Right ventricle myocardium inferior (tissue), 1 donor: ENCODE measurements around the gene CTIF. TPM values are rescaled to one million over a fixed set of nuclear protein-coding genes. Genes with fewer than 3 reads are reported as not detected.

ENCODE experiments used
- ATAC-seq: fragments of 200-7000 bp; cut with Tn5 transposase; one replicate; pipeline ENCODE4 v1.9.1; 2020; ENCODE audit warnings: mild to moderate bottlenecking, moderate library complexity
- DNase-seq: peaks from one replicate; pipeline ENCODE4 v3.0.0; 2021; ENCODE audit errors: missing footprints
- intact Hi-C: fragments of 100-400 bp; cut with DNase I; formaldehyde crosslinking; loops from one replicate; pipeline ENCODE4 v1.11.0; 2022
- total RNA-seq: library from RNA; stranded (reverse); fragmentation: NEBNext Ultra II Directional; extraction: Animal tissue kit (Norgen Biotek cat#: 25700); gene quantifications from one replicate; pipeline ENCODE4 v1.2.1, GENCODE V29; 2021
- donor health status: DM: no; HTN: yes; CAD: no; lungs with severe emphysema.

The CTIF gene
- total RNA-seq, 1 donor from 2014 or later = 74.0 TPM

- intact Hi-C loops = no loop called here
- no peak for DNase-seq
- no peak for ATAC-seq
Measured at GRCh38 chr18:48569139-48569914, 30.5 kb downstream of the CTIF start.

GRCh38 chr18:48569915-48570264 lies 31.1 kb downstream of the CTIF start:
- ATAC-seq = no peak
- intact Hi-C loops = no loop called here
- DNase-seq = no peak

GRCh38 chr18:48570313-48570712 lies 31.5 kb downstream of the CTIF start:
- DNase-seq (no peak), ATAC-seq (no peak)
- intact Hi-C loops = no loop called here

- intact Hi-C loops = no loop called here
- DNase-seq (no peak), ATAC-seq (no peak)
Measured at GRCh38 chr18:48571639-48572384, 33.0 kb downstream of the CTIF start.

GRCh38 chr18:48572402-48573126 lies 33.7 kb downstream of the CTIF start:
- DNase-seq (no peak), ATAC-seq (no peak)
- intact Hi-C loops = no loop called here

GRCh38 chr18:48573632-48574283 lies 34.9 kb downstream of the CTIF start:
- ATAC-seq = no peak
- intact Hi-C loops = no loop called here
- no peak for DNase-seq

GRCh38 chr18:48574667-48575300 lies 36.0 kb downstream of the CTIF start:
- ATAC-seq (no peak), DNase-seq (no peak)
- intact Hi-C loops = no loop called here

GRCh38 chr18:48575301-48575657 lies 36.4 kb downstream of the CTIF start:
- no peak for ATAC-seq
- intact Hi-C loops = no loop called here

GRCh38 chr18:48575658-48576456 lies 37.0 kb downstream of the CTIF start:
- DNase-seq (no peak), ATAC-seq (no peak)
- intact Hi-C loops = no loop called here

More at GRCh38 chr18:48575301-48575657, 36.4 kb downstream of the CTIF start:
- DNase-seq = no peak

- no peak for DNase-seq
- no peak for ATAC-seq
- intact Hi-C loops = no loop called here
Measured at GRCh38 chr18:48576457-48576771, 37.6 kb downstream of the CTIF start.

- no peak for ATAC-seq
- intact Hi-C loops = no loop called here
- DNase-seq = no peak
Measured at GRCh38 chr18:48577478-48578190, 38.8 kb downstream of the CTIF start.

- intact Hi-C loops = no loop called here
- DNase-seq (no peak), ATAC-seq (no peak)
Measured at GRCh38 chr18:48578289-48578688, 39.5 kb downstream of the CTIF start.

GRCh38 chr18:48580066-48580465 lies 41.2 kb downstream of the CTIF start:
- intact Hi-C loops = no loop called here
- DNase-seq (no peak), ATAC-seq (no peak)

GRCh38 chr18:48580782-48581181 lies 42.0 kb downstream of the CTIF start:
- DNase-seq (no peak), ATAC-seq (no peak)
- intact Hi-C loops = no loop called here

GRCh38 chr18:48581206-48581605 lies 42.4 kb downstream of the CTIF start:
- intact Hi-C loops = no loop called here
- ATAC-seq = peak; percentile 56
- no peak for DNase-seq

GRCh38 chr18:48581941-48582340 lies 43.1 kb downstream of the CTIF start:
- ATAC-seq (no peak), DNase-seq (no peak)
- intact Hi-C loops = no loop called here

- ATAC-seq = no peak
- intact Hi-C loops = no loop called here
- no peak for DNase-seq
Measured at GRCh38 chr18:48582946-48583345, 44.1 kb downstream of the CTIF start.

GRCh38 chr18:48583573-48583972 lies 44.7 kb downstream of the CTIF start:
- DNase-seq (no peak), ATAC-seq (no peak)
- intact Hi-C loops = no loop called here
